ENCODE results near the gene ASAP3.
"Not testable (repeated sequence)": the region's sequence is repeated elsewhere in the genome, so short reads cannot be mapped to it uniquely, and the experiment has no call there.

The ASAP3 gene

DNA sequence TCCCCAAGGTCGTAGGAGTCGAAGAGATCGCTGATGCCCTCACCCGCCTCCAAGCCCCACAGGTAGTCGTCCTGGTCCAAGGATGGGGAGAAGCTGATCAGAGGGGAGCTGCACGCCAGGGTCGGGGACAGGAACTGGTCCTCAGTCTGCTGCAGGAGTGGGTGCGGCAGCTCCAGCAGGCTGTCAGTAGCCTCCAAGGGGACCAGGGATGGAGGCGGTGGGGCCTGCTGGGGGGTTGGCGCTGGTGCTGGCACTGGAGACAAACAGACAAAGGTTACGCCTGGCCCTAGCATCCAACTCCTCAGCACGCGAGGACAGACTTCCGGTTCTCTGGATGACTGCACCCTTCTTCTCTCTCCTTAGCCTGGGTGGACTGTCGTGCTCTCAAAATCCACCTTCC lies 25.9 kb upstream of the ASAP3 start:
- no peak overlapping the region for H3K4me3 ChIP-seq (ENCODE audit: low read depth, low read length)
- TF ChIP-seq, protein P1, sequence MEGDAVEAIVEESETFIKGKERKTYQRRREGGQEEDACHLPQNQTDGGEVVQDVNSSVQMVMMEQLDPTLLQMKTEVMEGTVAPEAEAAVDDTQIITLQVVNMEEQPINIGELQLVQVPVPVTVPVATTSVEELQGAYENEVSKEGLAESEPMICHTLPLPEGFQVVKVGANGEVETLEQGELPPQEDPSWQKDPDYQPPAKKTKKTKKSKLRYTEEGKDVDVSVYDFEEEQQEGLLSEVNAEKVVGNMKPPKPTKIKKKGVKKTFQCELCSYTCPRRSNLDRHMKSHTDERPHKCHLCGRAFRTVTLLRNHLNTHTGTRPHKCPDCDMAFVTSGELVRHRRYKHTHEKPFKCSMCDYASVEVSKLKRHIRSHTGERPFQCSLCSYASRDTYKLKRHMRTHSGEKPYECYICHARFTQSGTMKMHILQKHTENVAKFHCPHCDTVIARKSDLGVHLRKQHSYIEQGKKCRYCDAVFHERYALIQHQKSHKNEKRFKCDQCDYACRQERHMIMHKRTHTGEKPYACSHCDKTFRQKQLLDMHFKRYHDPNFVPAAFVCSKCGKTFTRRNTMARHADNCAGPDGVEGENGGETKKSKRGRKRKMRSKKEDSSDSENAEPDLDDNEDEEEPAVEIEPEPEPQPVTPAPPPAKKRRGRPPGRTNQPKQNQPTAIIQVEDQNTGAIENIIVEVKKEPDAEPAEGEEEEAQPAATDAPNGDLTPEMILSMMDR (IDR thresholded peaks at IDR 0.05; ENCODE audit: low read depth, low read length), result no peak

DNA sequence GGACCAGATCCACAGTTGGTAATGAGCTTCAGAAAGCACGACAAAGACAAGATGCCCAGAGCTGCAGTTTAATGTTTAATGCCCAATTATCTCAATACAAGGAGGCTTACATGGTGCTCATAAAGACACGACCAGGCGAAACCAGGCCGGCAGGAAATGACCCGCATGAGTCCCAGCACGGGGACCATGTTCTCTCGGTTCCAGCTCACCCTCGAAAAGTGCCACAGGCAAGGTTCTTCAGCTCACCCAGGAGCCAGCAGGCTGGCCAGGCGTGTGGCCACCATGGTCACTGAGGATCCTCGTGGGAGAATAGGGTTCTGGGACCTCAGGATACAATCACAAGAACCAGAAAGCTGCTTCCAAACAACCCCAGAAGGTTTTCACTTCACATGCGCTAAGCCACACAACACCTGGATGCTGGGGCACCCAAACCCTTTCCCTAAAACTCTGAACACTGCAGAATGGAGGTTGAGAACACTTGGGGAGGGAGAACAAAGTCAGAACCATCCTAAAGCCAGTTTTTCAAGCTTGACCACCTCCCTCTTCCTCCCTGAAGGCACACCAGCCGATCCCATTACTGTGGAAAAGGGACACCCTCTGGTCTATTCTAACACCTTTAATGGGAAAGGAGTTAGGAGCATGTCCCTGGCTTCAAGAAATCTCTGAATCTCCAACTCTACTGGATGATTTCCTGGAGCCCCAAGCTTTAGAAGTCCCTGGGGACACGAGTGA lies 22.6 kb upstream of the ASAP3 start:
- H3K4me3 ChIP-seq (ENCODE audit: low read depth, low read length), result no peak overlapping the region
- TF ChIP-seq, protein P1 (IDR thresholded peaks at IDR 0.05; ENCODE audit: low read depth, low read length), result no peak

DNA sequence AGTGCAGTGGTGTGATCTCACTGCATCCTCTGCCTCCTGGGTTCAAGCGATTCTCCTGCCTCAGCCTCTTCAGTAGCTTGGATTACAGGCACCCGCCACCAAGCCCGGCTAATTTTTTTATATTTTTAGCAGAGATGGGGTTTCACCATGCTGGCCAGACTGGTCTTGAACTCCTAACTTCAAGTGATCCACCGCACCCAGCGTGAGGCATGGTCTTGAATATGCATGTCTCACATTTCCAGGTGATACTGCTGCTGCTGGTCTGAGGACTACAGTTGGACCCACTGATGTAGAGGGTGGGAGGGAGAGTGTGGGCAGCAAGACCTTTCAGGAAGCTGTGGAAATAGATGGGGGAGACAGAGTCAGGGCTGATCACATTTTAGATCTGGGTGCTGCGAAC lies 21.9 kb upstream of the ASAP3 start:
- TF ChIP-seq, protein P1 (IDR thresholded peaks at IDR 0.05; ENCODE audit: low read depth, low read length), result no peak
- H3K4me3 ChIP-seq (ENCODE audit: low read depth, low read length), result no peak overlapping the region

DNA sequence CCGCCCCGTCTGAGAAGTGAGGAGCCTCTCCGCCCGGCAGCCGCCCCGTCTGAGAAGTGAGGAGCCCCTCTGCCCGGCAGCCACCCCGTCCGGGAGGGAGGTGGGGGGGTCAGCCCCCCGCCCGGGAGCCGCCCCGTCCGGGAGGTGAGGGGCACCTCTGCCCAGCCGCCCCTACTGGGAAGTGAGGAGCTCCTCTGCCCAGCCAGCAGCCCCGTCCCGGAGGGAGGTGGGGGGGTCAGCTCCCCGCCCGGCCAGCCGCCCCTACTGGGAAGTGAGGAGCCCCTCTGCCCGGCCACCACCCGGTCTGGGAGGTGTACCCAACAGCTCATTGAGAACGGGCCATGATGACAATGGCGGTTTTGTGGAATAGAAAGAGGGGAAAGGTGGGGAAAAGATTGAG lies 20.2 kb upstream of the ASAP3 start:
- not testable (repeated sequence) for H3K4me3 ChIP-seq (ENCODE audit: low read depth, low read length)

DNA sequence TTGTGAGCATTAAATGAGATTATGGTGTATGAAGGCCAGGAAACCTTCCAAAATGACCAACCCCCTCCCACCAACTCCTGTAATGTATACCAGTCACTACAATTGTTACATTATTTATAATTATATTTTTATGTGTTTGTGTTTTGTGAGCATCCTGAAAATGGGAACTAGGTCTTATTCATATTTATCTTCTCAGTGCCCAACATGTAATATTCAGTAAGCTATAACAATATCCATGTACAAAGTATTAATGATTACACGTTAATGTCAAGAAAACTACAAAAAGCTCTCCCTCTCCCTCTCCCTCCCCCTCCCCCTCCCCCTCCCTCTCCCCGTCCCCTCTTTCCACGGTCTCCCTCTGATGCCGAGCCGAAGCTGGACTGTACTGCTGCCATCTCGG lies 19.0 kb upstream of the ASAP3 start:
- TF ChIP-seq, protein P1 (IDR thresholded peaks at IDR 0.05; ENCODE audit: low read depth, low read length), result no peak
- no peak overlapping the region for H3K4me3 ChIP-seq (ENCODE audit: low read depth, low read length)

DNA sequence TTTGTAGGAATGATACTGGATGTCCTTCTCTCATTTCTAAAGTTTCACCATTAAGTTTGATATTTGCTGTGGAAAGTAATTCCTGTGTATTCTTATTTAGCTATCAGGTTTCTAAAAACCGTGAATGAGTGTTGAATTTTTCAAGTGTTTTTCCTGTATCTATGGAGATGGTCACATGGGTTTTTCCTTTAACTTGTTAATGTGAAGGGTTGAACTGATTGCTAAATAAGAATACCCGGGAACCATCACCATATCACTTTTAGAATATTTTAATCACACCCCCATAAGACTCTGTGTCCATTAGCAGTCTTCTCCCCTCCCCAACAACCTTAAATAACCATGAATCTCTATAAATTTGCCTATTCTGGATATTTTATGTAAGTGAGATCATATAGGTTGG lies 16.5 kb upstream of the ASAP3 start:
- H3K4me3 ChIP-seq (ENCODE audit: low read depth, low read length), result no peak overlapping the region
- TF ChIP-seq, protein P1 (IDR thresholded peaks at IDR 0.05; ENCODE audit: low read depth, low read length), result no peak

DNA sequence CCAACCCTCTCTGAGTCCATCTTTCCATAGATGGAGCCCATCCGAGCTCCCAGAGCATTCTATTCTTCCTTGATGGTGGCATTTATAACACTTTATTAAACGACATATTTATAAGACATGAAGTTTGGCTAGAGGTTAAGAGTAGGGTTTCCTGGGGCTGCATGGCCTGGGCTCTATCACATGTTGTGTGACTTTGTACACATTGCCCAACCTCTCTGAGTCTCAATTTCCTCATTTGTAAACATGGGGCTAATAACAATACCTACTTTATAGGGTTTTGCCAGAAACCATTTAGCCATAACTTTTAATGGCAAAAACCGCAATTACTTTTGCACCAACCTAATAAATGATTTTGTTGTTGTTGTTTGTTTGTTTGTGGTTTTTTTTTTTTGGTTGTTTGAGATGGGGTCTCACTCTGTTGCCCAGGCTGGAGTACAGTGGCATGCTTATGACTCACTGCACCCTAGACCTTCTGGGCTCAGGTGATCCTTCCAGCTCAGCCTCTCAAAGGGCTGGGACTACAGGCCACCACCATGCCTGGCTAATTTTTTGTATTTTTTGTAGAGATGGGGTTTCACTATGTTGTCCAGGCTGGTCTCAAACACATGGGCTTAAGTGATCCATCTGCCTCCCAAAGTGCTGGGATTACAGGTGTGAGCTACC lies 13.9 kb upstream of the ASAP3 start:
- H3K4me3 ChIP-seq (ENCODE audit: low read depth, low read length), result no peak overlapping the region
- TF ChIP-seq, protein P1 (IDR thresholded peaks at IDR 0.05; ENCODE audit: low read depth, low read length), result no peak
